IMR-90 (cell line): ENCODE data around the gene MTF1.

Experiments
- BHLHE40 ChIP-seq: fragments of 150-350 bp; IDR thresholded peaks from 2 replicates; pipeline ENCODE4 v1.6.1; 2016; ENCODE audit warnings: mild to moderate bottlenecking, low read depth, low read length
- CEBPB ChIP-seq: IDR thresholded peaks from 2 replicates; pipeline ENCODE4 v1.6.1; 2012; ENCODE audit warnings: low read depth, low read length, improper control_type of control experiment
- MAZ ChIP-seq: IDR thresholded peaks from 2 replicates; pipeline ENCODE4 v1.6.1; 2012; ENCODE audit warnings: low read depth, mild to moderate bottlenecking, low read length, improper control_type of control experiment, moderate library complexity, borderline replicate concordance
- POLR2A ChIP-seq: IDR thresholded peaks from 2 replicates; pipeline ENCODE4 v1.6.1; 2012; ENCODE audit warnings: mild to moderate bottlenecking, low read depth, low read length
- SMC3 ChIP-seq: fragments of 150-350 bp; IDR thresholded peaks from 2 replicates; pipeline ENCODE4 v1.6.1; 2016; ENCODE audit warnings: low read depth, mild to moderate bottlenecking, antibody characterized with exemption, low read length, moderate library complexity
- TF ChIP-seq, protein P1 (sequence below): conservative IDR thresholded peaks from 2 replicates; pipeline ENCODE4 v1.5.1; 2012; ENCODE audit warnings: mild to moderate bottlenecking, low read depth, low read length, improper control_type of control experiment
- TF ChIP-seq, protein P2 (sequence below): fragments of 150-350 bp; IDR thresholded peaks from 2 replicates; pipeline ENCODE4 v1.6.1; 2016; ENCODE audit warnings: low read depth, mild to moderate bottlenecking, low read length, moderate library complexity, borderline replicate concordance

DNA sequence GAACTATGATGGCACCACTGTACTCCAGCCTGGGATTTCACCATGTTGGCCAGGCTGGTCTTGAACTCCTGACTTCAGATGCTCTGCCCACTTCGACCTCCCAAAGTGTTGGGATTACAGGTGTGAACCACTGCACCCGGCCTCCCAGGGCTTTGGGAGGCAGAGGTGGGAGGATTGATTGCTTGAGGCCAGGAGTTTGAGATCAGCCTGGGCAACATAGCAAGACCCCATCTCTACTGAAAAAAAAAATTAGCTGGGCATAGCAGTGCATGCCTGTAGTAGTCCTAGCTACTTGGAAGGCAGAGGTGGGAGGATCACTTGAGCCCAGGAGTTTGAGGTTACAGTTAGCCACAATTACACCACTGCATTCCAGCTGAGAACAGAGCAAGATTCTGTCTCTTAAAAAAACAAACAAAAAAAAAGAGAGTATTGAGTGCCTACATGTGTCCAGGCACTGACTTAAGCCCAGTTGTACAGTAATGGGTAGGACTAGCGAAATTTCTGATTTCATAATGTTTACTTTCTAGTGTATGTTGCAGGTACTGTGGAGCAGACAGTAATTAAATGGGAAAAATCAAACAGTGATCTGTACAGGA, 61.5 kb downstream of the MTF1 start:
- TF ChIP-seq MAZ: no peak
- TF ChIP-seq POLR2A: no peak
- TF ChIP-seq, protein P1, sequence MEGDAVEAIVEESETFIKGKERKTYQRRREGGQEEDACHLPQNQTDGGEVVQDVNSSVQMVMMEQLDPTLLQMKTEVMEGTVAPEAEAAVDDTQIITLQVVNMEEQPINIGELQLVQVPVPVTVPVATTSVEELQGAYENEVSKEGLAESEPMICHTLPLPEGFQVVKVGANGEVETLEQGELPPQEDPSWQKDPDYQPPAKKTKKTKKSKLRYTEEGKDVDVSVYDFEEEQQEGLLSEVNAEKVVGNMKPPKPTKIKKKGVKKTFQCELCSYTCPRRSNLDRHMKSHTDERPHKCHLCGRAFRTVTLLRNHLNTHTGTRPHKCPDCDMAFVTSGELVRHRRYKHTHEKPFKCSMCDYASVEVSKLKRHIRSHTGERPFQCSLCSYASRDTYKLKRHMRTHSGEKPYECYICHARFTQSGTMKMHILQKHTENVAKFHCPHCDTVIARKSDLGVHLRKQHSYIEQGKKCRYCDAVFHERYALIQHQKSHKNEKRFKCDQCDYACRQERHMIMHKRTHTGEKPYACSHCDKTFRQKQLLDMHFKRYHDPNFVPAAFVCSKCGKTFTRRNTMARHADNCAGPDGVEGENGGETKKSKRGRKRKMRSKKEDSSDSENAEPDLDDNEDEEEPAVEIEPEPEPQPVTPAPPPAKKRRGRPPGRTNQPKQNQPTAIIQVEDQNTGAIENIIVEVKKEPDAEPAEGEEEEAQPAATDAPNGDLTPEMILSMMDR: no peak
- TF ChIP-seq, protein P2, sequence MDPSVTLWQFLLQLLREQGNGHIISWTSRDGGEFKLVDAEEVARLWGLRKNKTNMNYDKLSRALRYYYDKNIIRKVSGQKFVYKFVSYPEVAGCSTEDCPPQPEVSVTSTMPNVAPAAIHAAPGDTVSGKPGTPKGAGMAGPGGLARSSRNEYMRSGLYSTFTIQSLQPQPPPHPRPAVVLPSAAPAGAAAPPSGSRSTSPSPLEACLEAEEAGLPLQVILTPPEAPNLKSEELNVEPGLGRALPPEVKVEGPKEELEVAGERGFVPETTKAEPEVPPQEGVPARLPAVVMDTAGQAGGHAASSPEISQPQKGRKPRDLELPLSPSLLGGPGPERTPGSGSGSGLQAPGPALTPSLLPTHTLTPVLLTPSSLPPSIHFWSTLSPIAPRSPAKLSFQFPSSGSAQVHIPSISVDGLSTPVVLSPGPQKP: no peak
- 0 out of 2 replicates have a peak, but pooled peaks have one; percentile 10 for TF ChIP-seq CEBPB
- TF ChIP-seq SMC3: no peak
- no peak for TF ChIP-seq BHLHE40
